PFSK-1 (cell line): Measurements from ENCODE around the gene RTP2.

Experiments used
- FOXP2 ChIP-seq: optimal IDR thresholded peaks from 2 replicates; pipeline ENCODE3; 2011; ENCODE audit warnings: borderline replicate concordance, control low read depth, inconsistent platforms; ENCODE audit not compliant: insufficient read depth; ENCODE audit errors: extremely low read length, extremely low read depth
- POLR2AphosphoS5 ChIP-seq: IDR thresholded peaks from 2 replicates; pipeline ENCODE4 v1.6.1; 2012; ENCODE audit warnings: low read depth, mild to moderate bottlenecking, control low read depth, low read length, moderate library complexity
- SIN3A ChIP-seq: IDR thresholded peaks from 2 replicates; pipeline ENCODE4 v1.6.1; 2012; ENCODE audit warnings: mild to moderate bottlenecking, low read length, moderate library complexity, borderline replicate concordance; ENCODE audit not compliant: insufficient read depth
- TAF1 ChIP-seq: IDR thresholded peaks from 2 replicates; pipeline ENCODE4 v1.6.1; 2012; ENCODE audit warnings: low read length, control low read depth, borderline replicate concordance; ENCODE audit not compliant: insufficient read depth
- TF ChIP-seq, protein P1 (sequence below), 2 experiments: IDR thresholded peaks; 2 replicates each; pipeline versions ENCODE4 v1.6.1 to v1.8.0; 2011 to 2012; ENCODE audit warnings: low read depth in 2 of 2, low read length in 2 of 2, control low read depth in 1 of 2, inconsistent platforms in 1 of 2, mild to moderate bottlenecking in 1 of 2, moderate library complexity in 1 of 2; ENCODE audit not compliant: insufficient read depth in 1 of 2

RTP2 gene

GRCh38 chr3:187740421-187741399, 38.4 kb upstream of the RTP2 start:
- TF ChIP-seq, protein P1, sequence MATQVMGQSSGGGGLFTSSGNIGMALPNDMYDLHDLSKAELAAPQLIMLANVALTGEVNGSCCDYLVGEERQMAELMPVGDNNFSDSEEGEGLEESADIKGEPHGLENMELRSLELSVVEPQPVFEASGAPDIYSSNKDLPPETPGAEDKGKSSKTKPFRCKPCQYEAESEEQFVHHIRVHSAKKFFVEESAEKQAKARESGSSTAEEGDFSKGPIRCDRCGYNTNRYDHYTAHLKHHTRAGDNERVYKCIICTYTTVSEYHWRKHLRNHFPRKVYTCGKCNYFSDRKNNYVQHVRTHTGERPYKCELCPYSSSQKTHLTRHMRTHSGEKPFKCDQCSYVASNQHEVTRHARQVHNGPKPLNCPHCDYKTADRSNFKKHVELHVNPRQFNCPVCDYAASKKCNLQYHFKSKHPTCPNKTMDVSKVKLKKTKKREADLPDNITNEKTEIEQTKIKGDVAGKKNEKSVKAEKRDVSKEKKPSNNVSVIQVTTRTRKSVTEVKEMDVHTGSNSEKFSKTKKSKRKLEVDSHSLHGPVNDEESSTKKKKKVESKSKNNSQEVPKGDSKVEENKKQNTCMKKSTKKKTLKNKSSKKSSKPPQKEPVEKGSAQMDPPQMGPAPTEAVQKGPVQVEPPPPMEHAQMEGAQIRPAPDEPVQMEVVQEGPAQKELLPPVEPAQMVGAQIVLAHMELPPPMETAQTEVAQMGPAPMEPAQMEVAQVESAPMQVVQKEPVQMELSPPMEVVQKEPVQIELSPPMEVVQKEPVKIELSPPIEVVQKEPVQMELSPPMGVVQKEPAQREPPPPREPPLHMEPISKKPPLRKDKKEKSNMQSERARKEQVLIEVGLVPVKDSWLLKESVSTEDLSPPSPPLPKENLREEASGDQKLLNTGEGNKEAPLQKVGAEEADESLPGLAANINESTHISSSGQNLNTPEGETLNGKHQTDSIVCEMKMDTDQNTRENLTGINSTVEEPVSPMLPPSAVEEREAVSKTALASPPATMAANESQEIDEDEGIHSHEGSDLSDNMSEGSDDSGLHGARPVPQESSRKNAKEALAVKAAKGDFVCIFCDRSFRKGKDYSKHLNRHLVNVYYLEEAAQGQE (IDR thresholded peaks at IDR 0.05; ENCODE audit: insufficient read depth in 1 of 2, low read depth in 2 of 2, low read length in 2 of 2), result no peak
- TF ChIP-seq FOXP2 (peak; percentile 47), TAF1 (no peak)

GRCh38 chr3:187739561-187740332, 37.4 kb upstream of the RTP2 start:
- no peak for TF ChIP-seq TAF1
- peak; percentile 58 for TF ChIP-seq FOXP2

GRCh38 chr3:187739094-187739560, 36.8 kb upstream of the RTP2 start:
- TF ChIP-seq FOXP2 (no peak), SIN3A (no peak), POLR2AphosphoS5 (no peak), TAF1 (no peak)
- TF ChIP-seq, protein P1 (IDR thresholded peaks at IDR 0.05; ENCODE audit: insufficient read depth in 1 of 2, low read depth in 2 of 2, low read length in 2 of 2), result no peak

- TF ChIP-seq SIN3A (no peak), FOXP2 (no peak), POLR2AphosphoS5 (no peak), TAF1 (no peak)
- TF ChIP-seq, protein P1 (IDR thresholded peaks at IDR 0.05; ENCODE audit: insufficient read depth in 1 of 2, low read depth in 2 of 2, low read length in 2 of 2), result no peak
Observed at GRCh38 chr3:187738331-187739093, 36.2 kb upstream of the RTP2 start.

- no peak for TF ChIP-seq POLR2AphosphoS5
- TF ChIP-seq, protein P1 (IDR thresholded peaks at IDR 0.05; ENCODE audit: insufficient read depth in 1 of 2, low read depth in 2 of 2, low read length in 2 of 2), result no peak
- no peak for TF ChIP-seq SIN3A
- no peak for TF ChIP-seq FOXP2
- TF ChIP-seq TAF1, result no peak
Observed at GRCh38 chr3:187738071-187738330, 35.6 kb upstream of the RTP2 start.
